Vagina (tissue), 2 donors: Measurements from ENCODE around the gene RANBP10. TPM values are rescaled to one million over a fixed set of nuclear protein-coding genes. Genes with fewer than 3 reads are reported as not detected.

Experiments used
- DNase-seq, 2 donors: peaks; one replicate each; pipeline ENCODE4 v3.0.0-alpha.2; 2017; ENCODE audit errors: extremely low spot score in 2 of 2
- H3K27ac ChIP-seq: fragments of 200-600 bp; sonication (generic); one replicate; pipeline ENCODE4 v1.5.1; 2019
- H3K27me3 ChIP-seq: fragments of 200-600 bp; sonication (generic); one replicate; pipeline ENCODE4 v1.5.1; 2019
- H3K36me3 ChIP-seq, 2 donors: fragments of 200-600 bp; sonication (generic); one replicate each; pipeline ENCODE4 v1.5.1; 2017 to 2019
- H3K4me1 ChIP-seq: fragments of 200-600 bp; sonication (generic); one replicate; pipeline ENCODE4 v1.5.1; 2019
- H3K4me3 ChIP-seq, 2 donors: fragments of 200-600 bp; sonication (generic); 1 replicate in 1 of 2; 2 replicates in 1 of 2; pipeline ENCODE4 v1.5.1; 2016 to 2019
- H3K9me3 ChIP-seq: fragments of 200-600 bp; sonication (generic); one replicate; pipeline ENCODE4 v1.5.1; 2019
- POLR2A ChIP-seq, 2 donors: fragments of 450-650 bp; IDR thresholded peaks; one replicate each; pipeline ENCODE4 v1.6.1; 2017; ENCODE audit warnings: antibody characterized with exemption in 2 of 2, mild to moderate bottlenecking in 2 of 2, moderate library complexity in 2 of 2
- POLR2AphosphoS5 ChIP-seq, 2 donors: sonication (generic); formaldehyde crosslinking; IDR thresholded peaks; one replicate each; pipeline ENCODE4 v1.9.0; 2017; ENCODE audit warnings: antibody characterized with exemption in 2 of 2, mild to moderate bottlenecking in 2 of 2, low read depth in 1 of 2; ENCODE audit not compliant: insufficient read depth in 1 of 2
- intact Hi-C: fragments of 100-400 bp; cut with DNase I; formaldehyde crosslinking; loops from one replicate; pipeline ENCODE4 v1.15.1; 2023
- total RNA-seq: library from RNA; depleted of rRNA; stranded (reverse); fragments of >200 nt; gene quantifications from one replicate; pipeline ENCODE4 v1.2.3, GENCODE V29; 2016
- TF ChIP-seq, protein P1 (sequence below), 3 experiments: fragments of 450-650 bp in 2 of 3; fragments of 200-600 bp in 1 of 3; sonication (generic) in 1 of 3; IDR thresholded peaks; one replicate each; pipeline ENCODE4 v1.5.1; 2017 to 2019; ENCODE audit warnings: antibody characterized with exemption in 3 of 3, mild to moderate bottlenecking in 2 of 3, moderate library complexity in 2 of 3

The RANBP10 gene
- total RNA-seq, 1 donor from 2014 or later = 17.9 TPM

DNA sequence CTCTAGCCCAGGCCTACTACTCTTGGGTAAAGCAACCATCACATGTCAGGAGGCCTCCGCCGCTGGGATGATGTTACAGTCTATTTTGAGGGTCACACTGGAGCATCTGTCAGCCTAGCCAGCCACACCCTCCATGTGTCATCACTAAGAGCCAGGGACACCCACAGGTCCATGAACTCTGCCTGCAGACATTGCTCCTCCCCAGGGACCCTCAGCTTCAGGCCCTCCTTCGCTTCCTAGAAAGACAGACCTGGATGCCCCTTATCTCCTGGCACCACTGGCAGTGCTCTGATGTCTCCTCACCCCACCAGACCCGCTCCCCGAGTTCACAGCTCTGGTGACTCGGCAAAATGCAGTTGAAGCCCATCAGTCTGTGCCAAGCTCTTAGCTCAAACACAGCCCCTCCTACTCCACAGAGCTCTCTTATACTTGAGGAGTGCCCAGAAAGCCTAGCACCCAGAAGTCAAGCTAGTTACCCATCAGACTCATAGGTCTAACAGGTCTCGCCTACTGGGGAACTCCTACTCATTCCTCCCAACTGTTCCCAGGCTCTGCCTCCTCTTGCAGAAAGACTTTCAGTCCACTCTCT lies 5.9 kb downstream of the RANBP10 start:
- intact Hi-C loops = no loop called here
- H3K4me1 ChIP-seq = peaks cover 51% of the 10 kb centered on the region
- no peak for DNase-seq

DNA sequence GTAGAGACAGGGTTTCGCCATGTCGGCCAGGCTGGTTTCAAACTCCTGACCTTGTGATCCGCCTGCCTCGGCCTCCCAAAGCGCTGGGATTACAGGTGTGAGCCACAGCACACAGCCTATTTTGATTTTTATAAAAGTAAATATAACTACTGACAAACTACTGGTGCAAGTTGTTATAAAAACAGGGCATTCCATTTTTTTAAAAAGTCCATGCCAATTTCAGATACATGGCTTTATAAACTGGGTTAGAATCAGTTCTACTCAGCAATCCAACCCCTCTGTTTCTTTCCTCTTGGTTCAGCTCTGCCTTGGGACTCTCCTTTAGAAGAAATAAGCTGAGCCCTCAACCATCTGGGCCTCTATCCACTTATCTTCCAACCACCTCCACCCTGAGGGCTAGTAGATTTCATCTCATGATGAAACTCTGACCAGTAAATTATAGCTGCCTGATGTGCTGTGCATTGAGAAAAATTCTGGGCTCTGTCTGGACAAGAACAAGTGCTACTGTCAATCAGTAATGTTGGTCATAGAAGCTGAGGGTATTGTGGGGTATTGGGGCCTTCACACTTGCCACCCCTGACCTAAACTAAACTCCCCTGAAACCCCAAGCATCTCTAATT lies 10.2 kb downstream of the RANBP10 start:
- Histone ChIP-seq H3K36me3 (peaks cover 0 to 5% of the 10 kb centered on the region in 2 donors), H3K27me3 (no peaks in the 10 kb centered on the region), H3K4me3 (no peak overlapping the region), H3K4me1 (peaks cover 15% of the 10 kb centered on the region), H3K27ac (no peak overlapping the region), H3K9me3 (no peaks in the 10 kb centered on the region)
- DNase-seq = no peak
- TF ChIP-seq POLR2A (IDR thresholded peaks at IDR 0.05) = no peak
- TF ChIP-seq, protein P1, sequence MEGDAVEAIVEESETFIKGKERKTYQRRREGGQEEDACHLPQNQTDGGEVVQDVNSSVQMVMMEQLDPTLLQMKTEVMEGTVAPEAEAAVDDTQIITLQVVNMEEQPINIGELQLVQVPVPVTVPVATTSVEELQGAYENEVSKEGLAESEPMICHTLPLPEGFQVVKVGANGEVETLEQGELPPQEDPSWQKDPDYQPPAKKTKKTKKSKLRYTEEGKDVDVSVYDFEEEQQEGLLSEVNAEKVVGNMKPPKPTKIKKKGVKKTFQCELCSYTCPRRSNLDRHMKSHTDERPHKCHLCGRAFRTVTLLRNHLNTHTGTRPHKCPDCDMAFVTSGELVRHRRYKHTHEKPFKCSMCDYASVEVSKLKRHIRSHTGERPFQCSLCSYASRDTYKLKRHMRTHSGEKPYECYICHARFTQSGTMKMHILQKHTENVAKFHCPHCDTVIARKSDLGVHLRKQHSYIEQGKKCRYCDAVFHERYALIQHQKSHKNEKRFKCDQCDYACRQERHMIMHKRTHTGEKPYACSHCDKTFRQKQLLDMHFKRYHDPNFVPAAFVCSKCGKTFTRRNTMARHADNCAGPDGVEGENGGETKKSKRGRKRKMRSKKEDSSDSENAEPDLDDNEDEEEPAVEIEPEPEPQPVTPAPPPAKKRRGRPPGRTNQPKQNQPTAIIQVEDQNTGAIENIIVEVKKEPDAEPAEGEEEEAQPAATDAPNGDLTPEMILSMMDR (IDR thresholded peaks at IDR 0.05) = no peak
- TF ChIP-seq POLR2AphosphoS5 (IDR thresholded peaks at IDR 0.05; ENCODE audit: insufficient read depth in 1 of 2, low read depth in 1 of 2) = no peak
- intact Hi-C loops = no loop called here

More for the DNA sequence above, 5.9 kb downstream of the RANBP10 start:
- Histone ChIP-seq H3K4me3 (no peak overlapping the region), H3K27me3 (no peaks in the 10 kb centered on the region), H3K36me3 (peaks cover 0 to 12% of the 10 kb centered on the region in 2 donors), H3K9me3 (no peaks in the 10 kb centered on the region), H3K27ac (no peak overlapping the region)
- TF ChIP-seq, protein P1 (IDR thresholded peaks at IDR 0.05) = no peak
- TF ChIP-seq POLR2AphosphoS5 (IDR thresholded peaks at IDR 0.05; ENCODE audit: insufficient read depth in 1 of 2, low read depth in 1 of 2) = no peak
- no peak for TF ChIP-seq POLR2A (IDR thresholded peaks at IDR 0.05)

DNA sequence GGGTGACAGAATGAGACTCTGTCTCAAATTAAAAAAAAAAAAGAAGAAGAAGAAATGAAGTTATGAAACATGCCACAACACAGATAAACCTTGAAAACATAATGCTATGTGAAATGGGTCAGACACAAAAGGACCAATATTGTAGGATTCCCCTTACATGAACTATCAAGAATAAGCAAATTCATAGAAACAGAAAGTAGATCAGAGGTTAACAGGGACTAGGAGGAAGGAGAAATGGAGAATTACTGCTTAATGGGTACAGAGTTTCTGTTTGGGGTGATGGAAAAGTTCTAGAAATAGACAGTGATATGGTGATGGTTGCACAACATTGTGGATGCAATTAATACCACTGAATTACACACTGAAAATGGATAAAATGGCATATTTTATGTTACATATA lies 16.3 kb downstream of the RANBP10 start:
- no peaks in the 10 kb centered on the region for H3K36me3 ChIP-seq
- H3K27ac ChIP-seq = no peak overlapping the region
- H3K27me3 ChIP-seq = no peaks in the 10 kb centered on the region
- H3K9me3 ChIP-seq = no peaks in the 10 kb centered on the region
- no peaks in the 10 kb centered on the region for H3K4me1 ChIP-seq
- DNase-seq = no peak
- TF ChIP-seq POLR2AphosphoS5 (IDR thresholded peaks at IDR 0.05; ENCODE audit: insufficient read depth in 1 of 2, low read depth in 1 of 2) = no peak
- TF ChIP-seq, protein P1 (IDR thresholded peaks at IDR 0.05) = no peak
- TF ChIP-seq POLR2A (IDR thresholded peaks at IDR 0.05) = no peak
- H3K4me3 ChIP-seq = no peak overlapping the region
- intact Hi-C loops = no loop called here

DNA sequence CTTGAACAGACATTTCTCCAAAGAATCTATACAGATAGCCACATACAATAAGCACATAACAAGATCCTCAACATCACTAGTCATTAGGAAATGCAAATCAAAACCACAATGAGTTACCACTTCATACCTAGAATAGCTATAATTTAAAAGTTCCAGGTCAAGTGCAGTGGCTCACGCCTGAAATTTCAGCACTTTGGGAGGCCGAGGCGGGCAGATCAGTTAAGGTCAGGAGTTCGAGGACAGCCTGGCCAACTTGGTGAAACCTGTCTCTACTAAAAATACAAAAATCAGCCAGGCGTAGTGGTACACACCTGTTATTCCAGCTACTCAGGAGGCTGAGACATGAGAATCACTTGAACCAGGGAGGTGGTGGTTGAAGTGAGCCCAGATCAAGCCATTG lies 19.9 kb downstream of the RANBP10 start:
- no peak for DNase-seq
- no peaks in the 10 kb centered on the region for H3K27me3 ChIP-seq
- no peaks in the 10 kb centered on the region for H3K36me3 ChIP-seq
- H3K4me1 ChIP-seq = peaks cover 16% of the 10 kb centered on the region
- TF ChIP-seq POLR2A (IDR thresholded peaks at IDR 0.05) (no peak), POLR2AphosphoS5 (IDR thresholded peaks at IDR 0.05; ENCODE audit: insufficient read depth in 1 of 2, low read depth in 1 of 2) (no peak)
- TF ChIP-seq, protein P1 (IDR thresholded peaks at IDR 0.05) = no peak
- no peak overlapping the region for H3K27ac ChIP-seq
- intact Hi-C loops = no loop called here
- no peaks in the 10 kb centered on the region for H3K9me3 ChIP-seq
- H3K4me3 ChIP-seq = no peak overlapping the region

DNA sequence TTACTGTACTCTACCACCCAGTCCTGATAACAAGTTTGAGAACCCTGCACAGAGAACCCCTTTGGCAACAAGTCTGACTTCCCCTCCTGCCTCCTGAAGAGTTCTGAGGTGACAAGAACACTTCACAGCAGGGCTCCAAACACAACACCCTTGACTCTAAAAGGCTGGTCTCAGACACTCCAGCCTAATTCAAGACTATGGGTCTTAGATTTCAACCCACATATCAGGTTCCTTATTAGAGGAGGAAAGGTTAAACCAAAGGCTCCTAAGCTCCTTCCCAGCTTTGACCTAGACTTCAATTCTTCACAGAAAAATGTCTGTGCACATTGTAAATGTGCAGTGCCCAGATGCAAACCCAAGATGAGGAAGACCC lies 23.0 kb downstream of the RANBP10 start:
- Histone ChIP-seq H3K9me3 (no peaks in the 10 kb centered on the region), H3K27ac (peak overlapping the region; percentile 63), H3K27me3 (no peaks in the 10 kb centered on the region), H3K4me1 (peaks cover 35% of the 10 kb centered on the region), H3K4me3 (no peak overlapping the region), H3K36me3 (no peaks in the 10 kb centered on the region)
- TF ChIP-seq POLR2A (IDR thresholded peaks at IDR 0.05) = no peak
- TF ChIP-seq, protein P1 (IDR thresholded peaks at IDR 0.05) = no peak
- TF ChIP-seq POLR2AphosphoS5 (IDR thresholded peaks at IDR 0.05; ENCODE audit: insufficient read depth in 1 of 2, low read depth in 1 of 2) = no peak
- intact Hi-C loops = no loop called here
- no peak for DNase-seq
